Activated CD8-positive, alpha-beta memory T cell treated with anti-CD3 and anti-CD28 coated beads, Interleukin-2, amount 50 U/mL, for 48 hours (primary cell): ENCODE results near the gene DNM1.

Experiments used
- DNase-seq: peaks from one replicate; pipeline ENCODE4 v3.0.0-alpha.2; 2020

Gene DNM1

DNA sequence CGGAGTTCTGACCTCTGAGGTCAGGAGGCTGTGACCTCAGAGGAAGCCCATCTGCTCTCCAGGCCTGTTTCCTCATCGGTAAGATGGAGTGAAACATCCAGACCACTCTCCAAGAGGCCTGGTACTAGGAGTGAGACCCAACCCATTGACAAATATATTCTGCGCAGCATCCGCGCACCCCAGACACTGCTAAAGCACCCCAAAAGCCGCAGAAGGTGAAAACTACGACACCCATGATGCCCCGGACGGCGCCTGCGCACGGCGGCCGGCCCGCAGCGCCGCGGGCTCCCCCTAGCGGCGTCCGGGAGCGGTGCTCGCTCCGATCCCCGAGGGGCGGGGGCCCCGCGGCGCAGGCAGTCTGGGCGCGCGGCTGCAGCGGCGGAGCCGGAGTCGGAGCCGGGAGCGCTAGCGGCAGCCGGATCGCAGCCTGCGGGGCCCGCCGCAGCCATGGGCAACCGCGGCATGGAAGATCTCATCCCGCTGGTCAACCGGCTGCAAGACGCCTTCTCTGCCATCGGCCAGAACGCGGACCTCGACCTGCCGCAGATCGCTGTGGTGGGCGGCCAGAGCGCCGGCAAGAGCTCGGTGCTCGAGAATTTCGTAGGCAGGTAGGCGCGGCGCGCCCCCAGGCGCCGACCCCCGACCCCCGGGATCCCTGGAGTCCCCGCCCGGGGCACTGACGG, at the start of gene DNM1:
Gene DNM1 (plus strand): TSS at position 356 of the 683 bp plus-strand sequence. CDS start 92 bp downstream, at position 448.
- DNase-seq = peak; percentile 89

DNA sequence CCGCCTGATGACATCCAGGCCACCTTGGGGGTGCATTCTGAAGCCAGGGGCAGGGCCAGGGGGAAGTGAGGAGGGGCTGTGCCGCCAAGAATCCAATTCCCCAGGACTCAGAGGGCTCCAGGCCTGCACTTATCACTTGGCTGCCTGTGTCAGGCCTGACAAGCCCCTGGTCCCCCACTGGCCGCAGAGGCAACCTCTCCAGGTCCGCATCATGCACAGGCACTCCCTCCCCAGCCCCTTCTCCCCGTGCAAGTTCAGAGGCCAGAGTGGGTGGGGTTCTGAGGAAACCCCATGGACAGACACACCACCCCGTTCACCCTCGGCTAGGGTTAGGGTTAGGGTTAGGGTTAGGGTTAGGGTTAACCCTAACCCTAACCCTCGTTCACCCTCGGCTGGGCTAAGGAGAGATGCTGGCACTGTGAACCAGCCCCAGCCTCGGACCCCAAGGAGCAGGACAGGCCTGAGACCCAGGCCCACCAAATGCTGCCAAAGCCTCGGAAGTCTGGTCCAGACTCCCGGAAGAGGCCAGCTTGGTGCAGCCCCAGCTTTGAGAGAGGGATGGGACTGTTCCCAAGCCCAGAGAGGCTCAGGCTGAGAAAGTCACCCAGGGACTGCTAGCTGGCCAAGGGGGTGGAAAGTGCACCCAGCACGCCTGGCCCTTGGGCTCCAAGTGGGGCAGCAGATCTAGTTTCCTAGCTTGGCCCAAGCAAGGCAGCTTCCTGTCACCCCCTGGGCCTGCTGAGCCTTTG, 49.1 kb upstream of the DNM1 start:
- DNase-seq = no peak

DNA sequence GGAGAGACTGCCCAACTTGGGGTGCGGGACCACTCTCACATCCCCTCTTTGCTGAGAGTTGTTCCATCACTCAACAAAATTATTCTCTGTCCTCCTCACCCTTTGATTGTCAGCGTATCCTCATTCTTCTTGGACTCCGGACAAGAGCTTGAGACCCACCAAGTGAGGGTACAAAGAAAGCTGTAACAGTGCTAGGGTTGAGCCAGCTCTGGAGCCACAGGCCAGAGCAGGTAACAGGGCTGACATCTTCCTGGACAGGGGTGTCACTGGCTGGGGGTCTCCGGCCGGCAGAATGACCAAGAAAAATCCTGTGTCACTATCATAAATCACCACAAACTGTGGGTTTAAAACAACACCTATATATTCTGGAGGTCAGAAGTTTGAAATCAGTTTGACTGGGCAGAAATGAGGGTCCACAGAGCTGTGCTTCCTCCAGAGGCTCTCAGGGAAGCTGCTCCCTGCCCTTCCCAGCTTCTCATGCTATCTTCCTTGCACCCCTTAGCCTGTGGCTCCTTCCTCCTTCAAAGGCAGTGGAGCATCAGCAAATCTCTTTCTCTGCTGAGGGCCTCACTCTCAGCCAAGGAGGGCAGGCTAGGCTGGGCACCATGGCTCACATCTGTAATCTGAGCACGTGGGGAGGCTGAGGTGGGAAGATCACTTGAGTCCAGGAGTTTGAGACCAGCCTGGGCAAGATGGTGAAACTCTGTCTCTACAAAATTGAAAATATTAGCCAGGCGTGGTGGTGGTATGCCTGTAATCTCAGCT, 47.3 kb upstream of the DNM1 start:
- no peak for DNase-seq

DNA sequence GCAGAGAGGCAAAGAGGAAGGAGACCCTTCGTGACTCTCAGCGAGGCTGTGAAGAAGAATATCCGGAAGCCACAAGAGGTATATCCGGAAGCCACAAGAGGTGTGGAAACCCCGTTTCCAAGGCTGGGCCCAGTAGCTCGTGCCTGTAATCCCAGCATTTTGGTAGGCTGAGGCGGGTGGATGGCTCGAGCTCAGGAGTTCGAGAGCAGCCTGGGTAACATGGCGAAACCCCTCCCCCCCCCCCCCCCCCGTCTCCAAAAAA, 43.7 kb upstream of the DNM1 start:
- peak; percentile 66 for DNase-seq

DNA sequence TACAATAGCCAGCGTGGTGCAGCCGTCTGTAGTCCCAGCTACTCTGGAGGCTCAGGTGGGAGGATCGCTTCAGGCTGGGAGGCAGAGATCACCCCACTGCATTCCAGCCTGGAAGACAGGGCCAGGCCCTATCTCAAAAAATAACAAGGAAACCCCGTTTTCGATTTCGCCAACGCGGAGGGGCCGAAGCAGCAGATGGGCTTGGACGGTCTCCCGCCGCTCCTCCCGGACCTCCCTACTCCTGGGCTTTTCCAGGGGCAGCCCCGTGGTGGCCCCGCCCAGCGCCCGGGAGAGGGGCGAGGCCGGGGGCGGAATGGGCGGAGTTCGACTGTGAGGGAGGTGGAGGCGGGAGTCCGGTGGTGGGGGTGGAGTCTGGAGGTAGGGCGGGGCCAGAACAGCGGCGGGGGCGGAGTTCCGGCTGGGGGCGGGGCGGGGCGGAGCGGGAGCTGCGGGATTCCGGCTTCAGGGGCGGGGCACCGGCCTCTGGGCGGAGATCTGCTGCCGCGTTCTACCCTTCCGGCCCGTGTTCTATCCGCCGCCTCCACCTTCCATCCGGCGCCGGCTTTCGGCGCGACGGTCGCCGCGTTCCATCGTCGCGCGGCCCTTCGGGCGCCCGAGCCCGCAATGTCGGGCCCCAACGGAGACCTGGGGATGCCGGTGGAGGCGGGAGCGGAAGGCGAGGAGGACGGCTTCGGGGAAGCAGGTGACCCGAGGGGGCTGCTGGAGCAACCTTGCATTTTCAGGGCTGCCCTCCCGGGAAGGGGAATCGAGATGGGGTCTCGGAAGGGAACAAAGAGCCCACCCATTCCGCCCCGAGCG, 43.2 kb upstream of the DNM1 start, which contains the start of gene BBLN:
Gene BBLN (plus strand): TSS at position 482 of the 819 bp plus-strand sequence. CDS start 143 bp downstream, at position 625.
- peak; percentile 97 for DNase-seq

DNA sequence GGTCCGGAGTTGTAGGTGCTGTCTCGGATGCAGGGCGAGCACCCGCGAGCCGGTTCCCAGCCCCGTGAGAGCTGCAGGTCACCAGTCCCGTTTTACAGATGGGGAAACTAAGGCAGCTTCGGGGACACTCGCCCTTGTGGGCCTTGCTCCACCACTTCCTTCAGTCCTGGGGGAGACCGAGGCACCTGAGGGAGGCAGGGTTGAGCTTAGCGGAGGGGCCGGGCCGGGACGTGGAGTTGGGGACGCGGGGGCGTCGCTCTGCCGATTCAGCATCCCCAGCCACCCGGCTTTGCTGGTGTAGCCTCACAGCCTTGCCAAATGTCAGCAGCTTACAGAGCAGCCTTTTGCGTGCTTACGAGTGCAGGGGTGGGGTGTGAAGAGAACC, 42.6 kb upstream of the DNM1 start:
- peak; percentile 80 for DNase-seq

DNA sequence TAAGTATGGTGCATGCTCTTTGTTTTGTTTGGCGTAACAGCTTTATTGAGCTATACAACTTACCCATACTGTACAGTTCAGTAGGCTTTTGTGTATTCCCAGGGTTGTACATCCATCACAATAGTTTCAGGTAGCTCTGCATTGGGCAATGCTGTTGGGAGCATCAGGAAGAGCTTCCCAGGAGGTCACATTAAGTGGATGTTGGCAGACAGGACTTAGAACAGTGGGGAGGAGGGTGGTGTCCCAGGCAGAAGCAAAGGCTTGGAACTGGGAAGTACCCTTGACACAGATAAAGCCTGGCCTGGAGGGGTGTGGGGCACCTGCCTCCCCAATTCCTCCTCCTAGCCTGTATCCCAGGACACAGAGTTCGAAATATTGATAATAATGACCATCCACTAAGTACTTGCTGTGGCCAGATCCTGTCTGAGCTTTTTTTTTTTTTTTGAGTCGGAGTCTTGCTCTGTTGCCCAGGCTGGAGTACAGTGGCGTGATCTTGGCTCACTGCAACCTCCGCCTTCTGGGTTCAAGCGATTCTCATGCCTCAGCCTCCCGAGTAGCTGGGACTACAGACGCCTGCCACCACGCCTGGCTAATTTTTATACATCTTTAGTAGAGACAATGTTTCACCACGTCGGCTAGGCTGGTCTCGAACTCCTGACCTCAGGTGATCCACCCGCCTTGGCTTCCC, 41.8 kb upstream of the DNM1 start:
- DNase-seq = no peak

DNA sequence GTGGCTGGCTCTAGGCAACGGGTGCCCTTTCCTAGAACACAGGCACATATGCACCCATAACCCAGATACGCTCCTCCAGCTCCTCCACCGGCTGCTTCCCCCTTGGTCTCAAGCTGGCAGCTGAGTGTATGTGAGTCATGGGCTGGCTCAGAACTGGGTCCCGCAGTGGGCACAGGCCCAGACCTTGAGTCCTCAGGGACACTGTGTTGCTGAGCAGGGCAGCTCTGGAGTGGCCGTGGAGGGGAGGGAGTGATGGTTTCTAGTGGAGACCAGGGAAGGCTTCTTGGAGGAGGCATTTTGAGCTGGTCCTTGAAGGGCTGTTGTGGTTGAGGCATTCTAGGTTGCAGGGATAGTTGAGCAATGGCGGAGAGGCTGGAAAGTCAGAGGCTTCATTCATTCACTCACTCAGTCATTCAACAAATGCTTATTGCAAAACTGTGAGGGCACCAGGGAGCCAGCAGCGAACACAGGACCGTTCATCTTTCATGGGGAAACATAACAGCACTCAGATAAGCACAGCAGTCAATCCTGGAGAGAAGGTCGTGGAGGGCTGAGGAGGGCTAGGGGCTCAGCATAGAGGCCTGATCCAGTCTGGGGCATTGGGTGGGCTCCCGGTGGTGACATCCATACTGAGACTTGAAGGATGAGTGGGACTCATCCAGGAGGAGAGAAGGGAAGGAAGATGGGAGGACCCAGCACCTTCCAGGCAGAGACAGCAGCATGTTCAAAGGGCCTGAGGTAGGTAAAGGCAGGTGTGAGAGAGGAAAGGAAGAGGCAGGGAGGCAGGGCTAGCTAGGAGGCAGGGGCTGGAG, 40.8 kb upstream of the DNM1 start:
- no peak for DNase-seq

DNA sequence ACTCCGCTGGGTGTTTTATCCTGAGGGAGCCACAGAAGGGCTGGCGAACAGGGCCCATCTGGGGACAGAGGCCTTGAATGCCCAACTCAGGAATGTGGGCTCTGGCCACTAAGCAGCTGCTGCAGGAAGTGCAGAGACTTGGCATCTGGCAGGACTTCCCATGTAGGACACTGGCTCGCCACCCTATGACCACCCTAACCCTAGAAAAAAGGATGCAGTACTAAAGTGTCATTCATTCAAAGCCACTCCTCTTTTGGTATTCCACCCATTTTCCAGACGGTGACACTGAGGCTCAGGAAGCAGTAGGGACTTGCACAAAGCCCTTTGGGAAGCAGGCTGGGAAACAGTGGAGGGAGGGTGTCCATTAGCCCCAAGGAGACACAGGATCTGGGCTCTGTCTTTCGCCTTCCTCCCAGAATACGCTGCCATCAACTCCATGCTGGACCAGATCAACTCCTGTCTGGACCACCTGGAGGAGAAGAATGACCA, 40.1 kb upstream of the DNM1 start:
- DNase-seq = no peak

DNA sequence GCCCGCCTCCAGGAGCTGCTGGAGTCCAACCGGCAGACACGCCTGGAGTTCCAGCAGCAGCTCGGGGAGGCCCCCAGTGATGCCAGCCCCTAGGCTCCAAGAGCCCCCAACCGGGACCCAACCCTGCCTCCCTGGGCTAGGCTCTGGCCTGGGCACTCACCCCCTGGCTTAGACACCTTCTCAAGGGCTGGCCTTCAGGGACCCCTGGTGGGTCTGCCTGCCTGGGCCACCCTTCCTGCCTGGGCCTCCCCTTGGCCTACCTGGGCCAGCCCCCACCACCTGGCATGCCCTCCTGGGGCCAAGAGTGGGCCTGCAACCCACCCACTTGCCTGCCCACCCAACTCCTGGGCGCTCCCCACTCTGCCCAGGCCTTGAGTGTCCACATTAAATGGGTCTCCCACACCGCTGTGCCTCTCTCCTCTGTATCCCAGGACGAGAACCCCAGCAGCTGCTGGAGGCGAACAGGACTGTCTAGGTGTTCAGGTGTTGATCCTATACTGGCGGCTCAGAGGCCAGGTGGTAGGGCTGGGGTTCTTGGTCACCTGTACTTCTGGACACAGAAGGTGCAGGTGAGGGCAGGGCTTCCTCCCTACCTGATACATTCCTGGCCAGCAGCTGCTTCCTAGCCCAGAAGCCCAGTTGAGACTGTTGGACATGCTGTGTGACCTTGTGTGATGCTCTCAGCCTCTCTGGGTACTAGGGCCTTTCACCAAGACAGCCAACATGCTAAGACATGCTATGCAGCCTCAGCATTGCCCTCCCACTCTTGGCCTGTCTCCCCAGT, 39.5 kb upstream of the DNM1 start:
- DNase-seq = no peak

DNA sequence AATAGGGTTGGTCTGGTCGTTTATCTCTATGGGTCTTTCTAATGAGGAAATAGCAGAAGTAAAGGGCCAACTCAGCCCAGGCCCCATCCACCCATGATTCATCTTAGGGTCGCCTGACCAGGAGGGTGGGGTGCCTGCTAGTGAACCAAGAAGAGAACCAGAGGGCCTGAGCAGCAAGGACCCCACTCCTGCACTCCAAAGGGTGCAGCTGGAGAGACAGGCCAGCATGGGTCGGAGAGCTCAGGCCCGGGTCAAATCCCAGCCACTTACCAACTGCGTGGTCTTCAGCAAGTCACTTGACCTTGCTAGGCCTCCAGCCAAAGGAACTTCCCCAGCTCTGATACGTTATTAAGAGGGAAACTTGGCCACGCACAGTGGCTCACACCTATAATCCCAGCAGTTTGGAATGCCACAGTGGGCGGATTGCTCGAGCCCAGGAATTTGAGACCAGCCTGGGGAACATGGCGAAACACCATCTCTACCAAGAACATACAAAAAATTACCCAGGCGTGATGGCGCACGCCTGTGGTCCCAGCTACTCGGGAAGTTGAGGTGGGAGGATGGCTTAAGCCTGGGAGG, 38.8 kb upstream of the DNM1 start:
- no peak for DNase-seq

DNA sequence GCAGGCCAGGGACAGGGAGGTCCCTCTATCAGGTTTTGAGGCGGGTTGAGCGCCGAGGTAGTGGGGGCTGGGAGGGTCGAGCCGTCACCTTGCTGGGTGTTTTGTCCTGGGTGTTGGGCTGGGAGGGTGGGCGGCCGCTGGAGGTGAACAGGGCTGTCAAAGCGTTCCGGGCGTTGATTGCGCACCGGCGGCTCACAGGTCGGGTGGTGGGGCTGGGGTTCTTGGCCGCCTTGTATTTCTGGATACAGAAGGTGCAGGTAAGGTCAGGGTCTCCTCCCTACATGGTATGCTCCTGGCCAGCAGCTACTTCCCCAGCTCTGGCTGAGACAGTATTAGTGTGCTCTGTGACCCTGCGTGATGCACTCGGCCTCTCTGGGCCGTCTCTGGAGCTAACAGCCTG, 37.0 kb upstream of the DNM1 start:
- no peak for DNase-seq

DNA sequence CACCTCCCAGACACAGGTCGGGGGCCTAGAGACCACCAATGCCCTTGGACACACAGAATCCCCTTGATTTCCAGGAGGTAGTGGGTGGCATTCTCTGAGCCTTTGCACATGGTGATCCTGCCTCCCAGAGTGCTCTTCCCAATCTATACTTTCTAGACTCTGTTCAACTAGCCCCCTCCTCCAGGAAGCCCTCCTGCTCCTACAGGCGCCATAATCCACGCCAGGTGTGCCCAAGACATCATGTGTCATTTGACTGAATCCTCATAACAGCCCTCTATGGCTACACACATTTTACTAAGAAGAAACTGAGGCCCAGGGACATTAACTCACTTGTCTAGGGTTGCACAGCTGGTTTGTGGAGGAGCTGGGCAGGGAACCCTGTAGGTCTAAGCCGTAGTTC, 36.0 kb upstream of the DNM1 start:
- DNase-seq = no peak

DNA sequence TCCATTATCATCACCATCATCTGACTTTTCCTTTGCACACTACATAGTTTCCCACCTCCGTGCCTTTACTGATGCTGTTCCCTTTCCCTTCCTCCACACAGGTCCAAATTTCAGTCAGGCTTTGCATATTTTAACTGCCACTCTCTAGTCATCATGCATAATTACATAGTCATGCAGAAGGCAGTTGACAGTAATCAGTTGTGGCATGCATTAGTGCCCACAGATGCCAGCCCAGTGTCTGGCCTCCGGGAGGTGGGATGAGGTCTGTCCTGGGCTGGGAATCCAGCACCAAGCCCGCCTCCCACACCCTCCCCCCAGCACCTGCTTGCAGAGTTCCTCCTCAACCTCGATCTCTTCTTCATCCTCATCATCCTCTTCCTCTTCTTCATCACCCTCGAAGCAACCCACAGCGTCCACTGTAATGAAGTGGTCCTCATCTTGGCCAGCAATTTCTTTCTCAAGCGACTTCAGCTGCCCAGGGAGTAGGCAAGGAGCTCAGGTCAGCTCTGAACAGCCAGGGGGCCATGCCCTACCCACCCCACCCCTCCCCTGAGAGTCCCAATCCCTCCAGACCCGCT, 34.4 kb upstream of the DNM1 start:
- no peak for DNase-seq

DNA sequence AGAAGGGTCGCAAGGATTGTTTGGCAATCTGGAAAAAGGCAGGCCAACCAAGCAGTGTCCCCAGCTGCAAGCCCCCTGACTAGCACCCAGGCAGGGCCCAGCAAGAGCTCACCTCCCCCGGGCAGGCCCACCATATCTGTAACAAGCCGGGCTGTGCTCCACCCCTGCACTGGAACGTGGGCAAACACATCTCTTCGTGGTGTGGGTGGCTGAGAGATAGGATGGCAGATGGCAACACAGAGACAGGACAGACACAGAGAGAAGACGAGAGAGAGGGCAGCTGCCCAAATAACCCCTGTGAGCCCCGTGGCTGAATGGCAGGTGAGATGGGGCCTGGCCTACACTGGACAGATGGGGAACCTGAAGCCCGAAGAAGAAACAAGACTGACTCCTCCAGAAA, 33.7 kb upstream of the DNM1 start:
- DNase-seq = no peak

DNA sequence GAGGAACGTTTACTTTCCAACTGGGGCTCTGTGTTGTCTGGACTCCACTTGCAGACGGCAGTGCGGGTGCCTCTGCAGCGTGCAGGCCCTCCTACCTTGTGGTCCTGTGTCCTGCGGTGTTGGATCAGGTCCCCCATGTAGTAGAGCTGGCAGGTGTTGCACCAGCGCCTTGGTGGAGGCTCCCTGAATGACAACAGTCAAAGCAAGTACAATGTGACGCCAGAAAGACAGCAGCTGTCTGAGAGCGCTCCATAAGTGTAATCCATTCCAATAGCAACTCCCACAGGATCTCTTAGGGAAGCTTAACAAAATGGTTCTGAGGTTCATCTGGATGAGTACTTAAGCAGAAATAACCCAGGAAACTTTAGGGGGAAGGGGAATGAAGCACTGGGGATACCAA, 33.3 kb upstream of the DNM1 start:
- no peak for DNase-seq

DNA sequence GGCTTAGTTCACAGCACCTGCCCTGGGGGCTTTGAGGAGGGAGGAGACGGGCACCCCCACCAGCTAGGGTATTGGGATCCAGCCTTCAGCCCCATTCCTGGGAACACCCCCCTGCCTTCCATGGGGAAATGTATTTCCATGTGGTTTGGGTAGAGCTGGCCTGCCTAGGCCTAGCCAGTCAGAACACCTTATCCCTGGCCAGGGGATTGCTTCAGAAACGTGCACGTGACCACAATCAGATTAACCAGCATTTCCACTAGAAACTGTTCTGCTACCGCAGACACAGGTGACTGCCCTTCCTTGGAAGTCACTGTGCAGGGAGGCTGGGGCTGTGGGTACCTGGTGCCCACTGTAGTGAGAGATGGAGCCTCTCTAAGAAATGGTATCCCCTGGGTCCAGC, 29.1 kb upstream of the DNM1 start:
- no peak for DNase-seq

DNA sequence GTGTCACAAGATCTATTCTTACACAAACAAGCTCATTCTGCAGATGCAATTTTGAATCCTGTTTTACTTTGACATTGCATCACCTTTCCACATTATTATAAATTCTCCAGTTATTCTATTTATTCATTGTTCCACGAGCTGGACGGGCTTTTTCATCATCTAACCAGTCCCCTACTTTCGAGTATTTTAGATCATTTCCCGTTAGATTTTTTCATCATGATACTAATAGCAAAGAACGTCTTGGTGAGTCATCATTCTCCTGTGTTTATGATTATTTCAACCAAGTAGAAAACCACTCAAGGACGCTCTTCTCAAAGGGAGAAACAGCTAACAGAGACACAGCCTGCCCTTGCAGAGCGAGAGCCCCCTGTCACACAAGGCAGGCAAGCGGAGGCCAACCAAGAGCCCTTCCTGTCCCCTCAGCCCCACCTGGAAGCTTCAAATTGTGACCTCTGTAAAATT, 28.0 kb upstream of the DNM1 start:
- DNase-seq = no peak

DNA sequence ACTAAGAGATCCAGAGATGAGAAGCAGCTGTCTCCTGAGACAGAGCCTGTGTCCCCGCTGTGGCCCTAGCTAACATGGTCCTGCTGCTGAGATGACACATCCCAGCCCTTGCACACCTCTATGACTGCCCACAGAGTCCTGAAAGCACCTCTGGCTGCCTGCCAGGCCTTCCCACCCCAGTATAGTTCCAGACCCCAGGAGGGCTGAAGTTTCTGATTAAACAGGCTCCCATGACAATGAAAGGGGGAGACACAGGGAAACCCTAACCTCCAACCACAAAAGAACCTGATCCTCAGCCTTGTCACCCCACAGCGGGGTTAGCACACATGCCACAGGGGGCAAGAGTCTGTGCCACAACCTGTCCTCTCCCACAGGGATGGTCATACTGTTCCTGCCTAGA, 27.5 kb upstream of the DNM1 start:
- DNase-seq = no peak
